Stimulated activated CD8-positive, alpha-beta memory T cell treated with anti-CD3 and anti-CD28 coated beads, Interleukin-7, amount 100 ng/mL, for 48 hours (primary cell): ENCODE measurements around the gene C2orf92.
"Not testable (repeated sequence)": the region's sequence is repeated elsewhere in the genome, so short reads cannot be mapped to it uniquely, and the experiment has no call there.

Source experiments
- DNase-seq, 2 donors: peaks; one replicate each; pipeline ENCODE4 v3.0.0-alpha.2; 2020; ENCODE audit warnings: low read depth in 1 of 2; ENCODE audit errors: extremely low read depth in 1 of 2

C2orf92 gene

GRCh38 chr2:97659256-97660043 is 10.1 kb upstream of the C2orf92 start:
- DNase-seq = no peak

GRCh38 chr2:97660044-97660774 is 9.3 kb upstream of the C2orf92 start:
- no peak for DNase-seq

- DNase-seq = no peak
Measured at GRCh38 chr2:97660775-97661389, 8.6 kb upstream of the C2orf92 start.

GRCh38 chr2:97661927-97662326 is 7.6 kb upstream of the C2orf92 start:
- no peak for DNase-seq

GRCh38 chr2:97662386-97662894 is 7.1 kb upstream of the C2orf92 start:
- DNase-seq = no peak

GRCh38 chr2:97662895-97663625 is 6.5 kb upstream of the C2orf92 start:
- DNase-seq = peak; percentile 68 to 90

- no peak for DNase-seq
Measured at GRCh38 chr2:97663626-97663961, 5.9 kb upstream of the C2orf92 start.

GRCh38 chr2:97663962-97664635 is 5.4 kb upstream of the C2orf92 start, which contains the start of gene ACTR1B:
TSS of gene ACTR1B (minus strand) at chr2:97664044. CDS start at chr2:97663890, 154 bp downstream.
- DNase-seq = peak; percentile 96 to 98

GRCh38 chr2:97664636-97664970 is 4.9 kb upstream of the C2orf92 start:
- DNase-seq = no peak

GRCh38 chr2:97670471-97670870 is 958 bp downstream of the C2orf92 start:
- DNase-seq = no peak

- no peak for DNase-seq
Measured at GRCh38 chr2:97671526-97671925, 2.0 kb downstream of the C2orf92 start.

- DNase-seq = not testable (repeated sequence)
Measured at GRCh38 chr2:97672606-97673140, 3.2 kb downstream of the C2orf92 start.

- DNase-seq = peak in 1 of 2 donors; percentile 53
Measured at GRCh38 chr2:97673182-97673914, 3.8 kb downstream of the C2orf92 start.

GRCh38 chr2:97673915-97674283 is 4.4 kb downstream of the C2orf92 start:
- peak in 1 of 2 donors; percentile 55 for DNase-seq

GRCh38 chr2:97675430-97676113 is 6.1 kb downstream of the C2orf92 start:
- DNase-seq = no peak

GRCh38 chr2:97676620-97677019 is 7.1 kb downstream of the C2orf92 start:
- no peak for DNase-seq

GRCh38 chr2:97677480-97677879 is 8.0 kb downstream of the C2orf92 start:
- DNase-seq = no peak

GRCh38 chr2:97678298-97678697 is 8.8 kb downstream of the C2orf92 start:
- no peak for DNase-seq

GRCh38 chr2:97687235-97687634 is 17.7 kb downstream of the C2orf92 start:
- DNase-seq = not testable (repeated sequence)
